Uterus (tissue), 2 donors: ENCODE measurements around the gene RABL2A.
"Not testable (repeated sequence)": the region's sequence is repeated elsewhere in the genome, so short reads cannot be mapped to it uniquely, and the experiment has no call there.

Experiments used
- CTCF ChIP-seq, 4 experiments: fragments of 200-600 bp in 2 of 4; fragments of 450-650 bp in 2 of 4; sonication (generic) in 2 of 4; IDR thresholded peaks; one replicate each; pipeline ENCODE4 v1.5.1; 2016 to 2019; ENCODE audit warnings: antibody characterized with exemption in 4 of 4, mild to moderate bottlenecking in 2 of 4, moderate library complexity in 1 of 4
- POLR2A ChIP-seq, 2 donors: fragments of 450-650 bp; IDR thresholded peaks; one replicate each; pipeline ENCODE4 v1.6.1; 2016; ENCODE audit warnings: antibody characterized with exemption in 2 of 2, mild to moderate bottlenecking in 1 of 2, moderate library complexity in 1 of 2

GRCh38 chr2:113635358-113635757, 8.3 kb downstream of the RABL2A start:
- TF ChIP-seq CTCF, POLR2A (IDR thresholded peaks at IDR 0.05): not testable (repeated sequence)
